ENCODE results near the gene PPP1R2C. TPM values are rescaled to one million over a fixed set of nuclear protein-coding genes. Genes with fewer than 3 reads are reported as not detected.

Gene PPP1R2C
- polyA plus RNA-seq, 12 donors: not detected

GRCh38 chrX:42748067-42748850, 29.7 kb downstream of the PPP1R2C start:
- DNase-seq: no peak

GRCh38 chrX:42746606-42747005, 31.4 kb downstream of the PPP1R2C start:
- DNase-seq: no peak

GRCh38 chrX:42740456-42740855, 37.5 kb downstream of the PPP1R2C start:
- DNase-seq: no peak

GRCh38 chrX:42739741-42740140, 38.2 kb downstream of the PPP1R2C start:
- DNase-seq: no peak

GRCh38 chrX:42739258-42739657, 38.7 kb downstream of the PPP1R2C start:
- DNase-seq: peak; percentile 27

- no peak for DNase-seq
Observed at GRCh38 chrX:42738552-42738951, 39.4 kb downstream of the PPP1R2C start.

- DNase-seq: no peak
Observed at GRCh38 chrX:42735250-42735649, 42.7 kb downstream of the PPP1R2C start.

GRCh38 chrX:42732506-42732905, 45.5 kb downstream of the PPP1R2C start:
- no peak for DNase-seq

Data from muscle of arm (tissue), 12 donors.